AG20443 (cell line): ENCODE measurements around the gene PNKP.

Experiments used
- DNase-seq: peaks from one replicate; pipeline ENCODE4 v3.0.0; 2012; ENCODE audit warnings: low spot score, mixed read lengths

PNKP gene

DNA sequence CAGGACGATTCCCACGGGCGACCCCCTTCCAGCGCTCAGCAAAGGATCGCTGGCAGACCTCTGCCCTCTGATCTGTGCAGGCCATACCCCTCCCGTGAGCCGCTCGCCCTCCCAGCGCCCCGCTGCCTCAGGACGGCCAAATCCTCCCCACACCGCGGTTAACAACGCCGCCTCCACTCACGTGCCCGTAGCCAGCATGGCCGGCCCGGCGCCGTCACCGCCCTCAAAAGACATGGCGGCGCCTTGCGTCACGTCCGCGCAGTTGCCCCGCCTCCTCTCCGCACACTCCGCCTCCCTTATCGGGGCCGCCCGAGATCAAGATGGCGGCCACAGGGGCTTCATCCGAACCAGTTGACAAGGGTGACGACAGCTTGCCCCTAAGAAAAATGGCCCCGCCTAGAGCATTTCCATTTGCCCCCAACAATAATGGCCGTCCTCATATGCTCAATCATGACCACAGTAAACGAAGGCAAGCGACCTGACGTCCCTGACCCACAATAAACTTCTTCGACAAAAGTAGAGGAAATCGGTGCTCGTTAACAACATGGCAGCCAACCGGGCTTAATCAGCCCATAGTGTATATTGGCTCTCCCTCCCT lies 9.1 kb upstream of the PNKP start:
- DNase-seq: peak; percentile 87

DNA sequence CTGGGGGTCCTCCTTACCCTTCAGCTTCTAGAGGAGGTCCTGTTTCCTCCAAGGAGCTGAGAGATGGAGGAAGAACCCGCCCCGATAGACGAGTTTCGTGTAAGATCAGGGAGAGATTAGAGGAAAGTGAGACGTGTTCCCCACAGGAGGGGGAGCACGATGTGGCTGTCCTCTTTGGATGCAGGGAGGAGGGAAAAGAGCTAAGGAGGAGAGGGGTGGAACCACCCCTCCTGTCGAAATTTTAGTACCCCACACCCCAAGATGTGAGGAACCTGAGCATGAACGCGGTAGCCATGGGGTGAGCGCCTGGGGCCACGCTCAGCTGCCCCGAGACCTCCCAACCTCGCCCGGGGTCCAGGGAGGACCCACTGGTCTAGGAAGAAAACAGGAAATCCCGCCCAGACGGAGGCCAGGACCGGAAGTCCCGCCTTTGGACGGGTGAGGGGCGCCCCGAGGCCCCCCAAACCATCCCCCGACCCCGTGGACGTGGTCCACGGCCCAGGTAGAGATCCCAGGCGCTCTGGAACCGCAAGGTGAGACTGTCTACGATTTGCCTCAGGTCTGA lies 8.6 kb upstream of the PNKP start:
- no peak for DNase-seq

DNA sequence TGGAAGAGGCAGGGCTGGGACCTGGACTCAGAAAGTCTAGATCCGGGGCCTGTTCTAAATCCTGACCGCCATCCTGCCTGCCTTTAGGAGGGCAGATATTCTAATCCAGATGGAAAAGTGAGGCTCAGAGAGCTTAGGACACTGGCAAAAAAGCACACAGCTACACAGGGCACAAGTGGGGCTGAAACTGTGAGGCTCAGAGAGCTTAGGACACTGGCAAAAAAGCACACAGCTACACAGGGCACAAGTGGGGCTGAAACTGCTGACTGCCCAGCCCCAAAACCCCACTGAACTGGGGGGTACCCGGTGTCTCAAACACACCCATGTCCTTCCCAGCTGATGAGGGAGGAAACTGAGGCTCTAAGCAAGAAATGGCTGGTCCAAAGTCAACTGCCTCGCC lies 7.8 kb upstream of the PNKP start:
- DNase-seq: no peak

DNA sequence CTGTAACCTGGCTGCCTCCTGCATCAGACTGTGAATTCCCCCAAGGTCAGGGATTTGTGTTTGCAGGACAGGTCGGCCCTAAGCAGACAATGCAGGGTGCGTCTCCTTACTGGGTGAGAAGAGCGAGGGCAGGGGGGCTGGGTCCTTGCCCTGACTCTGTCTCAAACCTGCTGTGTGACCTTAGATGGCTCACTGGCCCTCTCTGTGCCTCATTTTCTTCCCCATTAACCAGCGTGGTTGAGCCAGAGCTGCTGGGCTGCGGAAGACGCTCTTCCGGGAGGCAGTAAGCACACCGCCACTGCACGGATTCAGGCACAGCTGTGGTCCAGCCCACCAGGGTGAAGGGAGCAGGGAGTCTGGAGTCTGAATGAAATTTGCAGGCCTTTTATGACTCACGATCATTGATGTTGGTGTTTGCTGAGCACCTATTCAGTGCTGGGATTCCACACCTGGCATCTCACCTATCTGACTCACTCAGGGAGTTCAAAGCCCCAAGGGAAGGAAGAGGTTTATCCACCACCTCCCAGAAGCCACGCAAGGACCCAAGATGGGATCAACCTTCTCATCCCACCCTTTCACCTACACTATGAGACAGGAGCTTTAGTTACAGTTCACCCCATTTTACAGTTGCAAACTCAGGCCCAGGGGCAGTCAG lies 7.3 kb upstream of the PNKP start:
- DNase-seq: no peak

DNA sequence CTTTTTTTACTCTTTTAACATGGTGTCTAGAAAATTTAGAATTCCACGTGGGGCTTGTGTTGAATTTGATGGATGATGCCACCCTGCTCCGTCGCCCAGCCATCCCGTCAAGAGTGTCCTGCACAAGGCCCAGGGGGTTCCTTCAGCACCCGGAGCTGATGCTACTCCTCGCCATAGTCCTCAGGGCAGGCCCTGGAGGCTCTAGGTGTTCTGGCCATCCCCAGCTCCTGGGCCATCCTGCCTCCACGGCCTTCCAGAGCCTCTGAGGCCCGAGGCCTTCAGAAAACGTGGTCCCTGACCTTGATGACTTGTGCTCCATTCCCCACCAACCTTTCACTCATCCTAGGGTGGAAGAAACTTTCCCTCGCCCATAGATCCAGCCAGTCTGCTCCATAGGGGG lies 6.5 kb upstream of the PNKP start:
- no peak for DNase-seq

DNA sequence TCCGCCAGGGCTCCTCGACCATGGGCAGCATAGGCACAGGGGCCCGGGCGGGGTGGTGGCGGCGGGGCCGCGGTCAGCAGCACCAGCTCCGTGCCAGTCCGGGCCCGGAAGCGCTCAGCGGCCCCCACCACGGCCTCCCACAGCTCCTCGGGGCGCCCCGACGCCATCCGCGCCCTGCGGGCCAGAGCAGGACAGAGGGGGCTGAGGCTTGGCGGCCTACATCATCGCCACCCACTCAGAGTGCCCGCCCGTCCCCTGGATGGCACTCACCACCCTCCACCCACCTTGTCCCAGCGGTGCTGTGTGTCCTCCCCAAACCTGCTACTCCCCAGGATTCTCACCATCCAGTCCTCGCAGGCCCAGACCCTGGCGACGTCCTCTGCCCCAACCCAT lies 5.7 kb upstream of the PNKP start:
- DNase-seq: no peak

GRCh38 chr19:49872245-49873128 lies 5.1 kb upstream of the PNKP start:
- DNase-seq: no peak

DNA sequence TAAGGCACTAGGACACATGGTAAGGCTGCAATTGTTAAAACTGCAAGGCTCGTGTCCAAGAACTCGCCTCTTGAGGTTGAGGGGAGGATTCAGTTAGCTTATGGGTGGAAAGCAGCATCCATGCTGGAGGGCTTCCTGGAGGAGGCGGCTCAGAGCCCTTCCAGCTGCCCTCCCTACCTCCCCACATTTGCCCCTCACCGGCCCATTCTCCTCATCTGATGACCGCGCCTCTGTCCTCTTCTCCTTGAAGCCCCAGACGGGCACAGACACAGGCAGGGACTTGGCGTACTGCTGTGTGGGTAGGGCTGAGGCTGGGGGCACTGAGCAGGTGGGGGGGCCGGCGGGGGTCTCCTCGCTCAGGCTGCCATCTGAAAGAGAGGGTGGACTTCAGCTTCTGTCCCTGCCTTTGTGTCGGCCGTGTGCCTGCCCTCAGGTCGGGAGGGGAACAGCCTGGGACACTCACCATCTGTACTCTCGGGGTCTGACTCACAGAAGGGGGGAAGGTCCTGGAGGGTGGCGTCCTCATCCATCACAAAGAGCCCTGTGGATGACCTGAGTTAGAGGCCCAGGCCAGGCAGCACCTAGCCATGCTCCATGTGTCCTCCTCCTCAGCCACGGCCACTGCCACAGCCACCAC lies 4.1 kb upstream of the PNKP start:
- DNase-seq: no peak

GRCh38 chr19:49870309-49870901 lies 3.0 kb upstream of the PNKP start:
- no peak for DNase-seq

DNA sequence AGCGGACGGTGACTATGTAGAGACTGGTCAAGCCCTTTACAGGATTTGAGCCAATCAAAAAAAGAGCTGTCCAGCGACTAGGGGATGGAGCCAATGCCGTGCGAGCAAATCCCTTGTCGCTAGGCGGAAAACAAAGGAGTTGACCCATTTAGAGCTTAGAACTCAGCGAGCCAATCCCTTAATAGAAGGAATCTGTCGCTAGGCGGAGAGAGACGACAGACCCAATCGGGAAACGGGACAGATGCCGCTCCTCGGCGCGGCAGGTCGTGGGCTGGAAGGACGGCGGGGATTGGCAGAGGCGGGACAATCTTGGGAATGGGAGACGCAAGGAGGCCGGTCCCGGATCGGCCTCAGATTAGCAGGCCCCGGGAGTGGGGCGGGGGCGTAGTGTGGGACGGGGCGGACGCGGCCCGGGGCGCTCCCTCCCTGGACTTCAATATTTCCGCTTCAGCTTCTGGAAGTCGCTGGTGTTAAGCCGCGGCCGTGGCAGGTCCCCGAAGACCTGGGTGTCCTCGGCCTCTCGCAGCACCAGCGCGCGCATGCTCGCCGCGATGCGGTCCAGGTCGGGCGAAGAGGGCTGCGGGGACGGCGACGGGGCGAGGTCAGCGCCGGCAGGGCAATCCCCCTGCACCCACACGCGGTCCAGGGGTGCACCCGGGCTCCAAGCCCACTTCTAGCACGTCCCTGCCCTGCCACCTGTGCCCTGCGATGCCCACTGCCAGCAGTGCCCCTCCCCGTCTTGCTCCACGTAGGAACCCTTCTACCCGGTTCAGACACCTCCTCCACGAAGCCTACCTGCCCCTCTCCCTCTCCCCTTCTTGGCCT lies 2.3 kb upstream of the PNKP start:
- DNase-seq: peak; percentile 89

- DNase-seq: no peak
Observed at GRCh38 chr19:49869009-49869483, 1.7 kb upstream of the PNKP start.

- no peak for DNase-seq
Observed at GRCh38 chr19:49864890-49865289, 2.5 kb downstream of the PNKP start.

GRCh38 chr19:49863935-49864320 lies 3.4 kb downstream of the PNKP start:
- DNase-seq: no peak

- no peak for DNase-seq
Observed at GRCh38 chr19:49863254-49863934, 4.0 kb downstream of the PNKP start.

DNA sequence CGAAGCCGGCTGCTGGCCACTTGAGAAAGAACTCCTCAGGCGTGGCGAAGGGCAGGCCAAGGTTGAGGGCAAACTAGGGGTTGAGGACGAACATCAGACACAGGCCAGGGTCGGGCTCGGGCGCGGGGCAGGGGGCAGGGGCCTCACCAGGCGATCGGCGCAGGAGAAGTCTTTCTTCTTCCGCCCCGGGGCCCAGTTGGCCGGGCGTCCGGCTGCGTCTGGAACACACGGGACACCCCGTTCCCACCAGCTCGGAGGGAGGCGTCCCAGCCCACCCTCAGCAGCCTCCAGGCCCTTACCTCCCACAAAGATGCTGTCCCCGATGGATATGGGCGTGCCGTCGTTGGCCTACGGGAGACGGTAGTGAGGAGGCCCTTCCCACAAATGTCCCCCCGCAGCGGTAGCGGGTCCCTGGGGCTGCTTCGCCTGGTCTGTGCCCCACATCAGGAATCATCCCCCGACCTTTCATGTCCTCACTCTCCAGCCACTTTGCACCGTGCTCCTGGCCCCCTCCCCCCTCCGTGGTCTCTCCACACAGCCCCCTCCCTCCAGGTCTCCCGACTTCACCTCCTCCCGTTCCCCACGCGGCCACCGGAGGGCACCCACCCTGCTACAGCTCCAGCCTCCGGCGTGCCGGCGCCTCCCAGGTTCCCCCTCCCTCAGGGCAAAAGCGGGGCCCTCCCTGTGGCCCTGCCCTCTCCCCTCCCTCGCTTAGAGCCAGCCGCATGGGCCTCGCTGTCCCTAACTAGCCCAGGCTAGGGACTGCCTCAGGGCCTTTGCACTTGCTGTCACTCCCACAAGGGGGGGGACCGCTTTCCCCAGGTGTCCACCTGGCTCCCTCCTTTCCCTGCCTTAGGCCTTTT lies 4.8 kb downstream of the PNKP start:
- DNase-seq: no peak

- DNase-seq: no peak
Observed at GRCh38 chr19:49861541-49862378, 5.6 kb downstream of the PNKP start.

- DNase-seq: peak; percentile 35
Observed at GRCh38 chr19:49861107-49861506, 6.3 kb downstream of the PNKP start.

DNA sequence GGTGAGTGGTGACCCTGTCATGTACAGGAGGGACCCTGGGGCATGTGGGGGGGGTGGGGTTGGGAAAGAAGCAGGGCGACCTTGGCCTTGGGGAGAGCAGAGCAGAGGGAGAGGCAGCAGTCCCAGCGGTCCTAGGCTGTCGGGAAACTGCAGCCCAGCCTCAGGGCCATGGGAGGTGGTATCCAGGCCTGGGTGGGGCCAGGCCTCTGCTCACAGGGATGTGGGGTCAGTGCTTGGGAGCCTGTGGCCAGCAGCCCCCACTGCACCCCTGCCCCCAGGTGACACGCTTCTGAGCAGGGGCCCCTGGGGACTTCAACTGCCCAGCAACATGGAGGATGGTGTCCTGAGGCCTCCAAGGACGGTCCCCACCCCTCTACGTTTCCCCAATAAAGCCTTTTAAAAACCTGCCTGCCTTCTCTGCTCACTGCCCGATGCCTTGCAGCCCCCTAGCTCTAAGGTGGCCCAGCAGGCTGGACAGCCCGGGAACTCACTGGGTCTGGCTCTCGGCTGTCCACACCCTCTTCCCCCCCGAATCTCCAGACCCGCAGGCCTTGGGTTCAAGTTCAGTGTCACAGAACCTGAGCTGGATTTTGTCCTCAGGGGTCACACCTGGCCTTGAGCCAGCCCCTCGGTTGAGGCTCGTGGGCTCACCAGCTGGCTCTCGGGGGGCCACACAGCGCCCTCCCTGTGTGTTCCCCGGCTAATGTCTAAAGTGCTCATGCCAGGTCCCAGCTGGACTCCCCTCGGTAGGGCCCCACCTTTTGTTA lies 6.9 kb downstream of the PNKP start:
- no peak for DNase-seq
